K562 (cell line): Measurements from ENCODE around the gene SPG21. TPM values are rescaled to one million over a fixed set of nuclear protein-coding genes. Genes with fewer than 3 reads are reported as not detected.
A peak's percentile ranks its signal among the peaks of the same experiment; 100 is the strongest.

Source experiments
- ATAC-seq: fragments of 200-7000 bp; cut with Tn5 transposase; 3 replicates; pipeline ENCODE4 v1.9.1; 2020; ENCODE audit warnings: moderate library complexity
- BruUV-seq: library from RNA; stranded (reverse); fragments of 400-500 nt; replicated peaks from 2 replicates; lab custom pipeline; 2021; lab: Mats Ljungman, UMichigan
- CTCF ChIA-PET: fragments of 300-600 bp; formaldehyde crosslinking; extraction: SDS; loops from one replicate; lab custom pipeline; 2021; ENCODE audit warnings: low intra/inter-chr PET ratio; lab: Yijun Ruan, JAX
- POLR2A ChIA-PET: fragments of 300-600, 350-650 bp; sonication (Branson Sonifier 250); formaldehyde crosslinking; extraction: SDS; loops from one replicate; lab custom pipeline; 2021; ENCODE audit warnings: antibody characterized with exemption, inconsistent platforms; lab: Yijun Ruan, JAX
- DNase-seq, 4 experiments: peaks; one replicate each; pipeline versions ENCODE4 v3.0.0 to v3.0.0-alpha.2; 2011 to 2018; ENCODE audit warnings: low spot score in 3 of 4, mixed read lengths in 3 of 4; ENCODE audit errors: extremely low read depth in 1 of 4
- FAIRE-seq: peaks from 2 replicates; lab custom pipeline; 2011; peaks lifted over from hg19 to GRCh38; lab: Jason Lieb, UNC
- H2AFZ ChIP-seq: 2 replicates; pipeline ENCODE4 v1.6.0; 2011; ENCODE audit warnings: low read depth, low read length, control low read depth, inconsistent platforms
- H3K27ac ChIP-seq: fragments of 200-600 bp; 3 replicates; pipeline ENCODE4 v1.8.0; 2011; ENCODE audit warnings: low read depth, mild to moderate bottlenecking, control low read depth, inconsistent platforms, low read length, moderate library complexity, mixed read lengths; ENCODE audit errors: extremely low read depth
- H3K27me3 ChIP-seq, 2 experiments: fragments of 300-600 bp in 1 of 2; 2 replicates in 1 of 2; 3 replicates in 1 of 2; pipeline versions ENCODE4 v1.6.0 to v1.8.0; 2011; ENCODE audit warnings: inconsistent platforms in 2 of 2, low read length in 2 of 2, mild to moderate bottlenecking in 1 of 2, mixed read lengths in 1 of 2, moderate library complexity in 1 of 2; ENCODE audit not compliant: control insufficient read depth in 2 of 2, insufficient read depth in 2 of 2
- H3K36me3 ChIP-seq: fragments of 300-600 bp; 3 replicates; pipeline ENCODE4 v1.8.0; 2011; ENCODE audit warnings: mild to moderate bottlenecking, low read length, inconsistent platforms; ENCODE audit not compliant: control insufficient read depth, insufficient read depth
- H3K4me1 ChIP-seq, 2 experiments: fragments of 200-600 bp in 1 of 2; replicated peaks in 1 of 2; 2 replicates in 1 of 2; 3 replicates in 1 of 2; pipeline versions ENCODE4 v1.5.1 to v1.8.0; 2011; ENCODE audit warnings: inconsistent platforms in 2 of 2, low read length in 2 of 2, mild to moderate bottlenecking in 1 of 2, mixed read lengths in 1 of 2, moderate library complexity in 1 of 2; ENCODE audit not compliant: control insufficient read depth in 2 of 2, insufficient read depth in 2 of 2
- H3K4me2 ChIP-seq: 2 replicates; pipeline ENCODE4 v1.6.1; 2011; ENCODE audit warnings: low read length, control low read depth, inconsistent platforms, mixed read lengths; ENCODE audit not compliant: insufficient read depth
- H3K4me3 ChIP-seq: fragments of 200-600 bp; sonication (generic), shearing (Covaris generic); 2 replicates; pipeline ENCODE4 v1.5.1; 2016; ENCODE audit warnings: control low read depth, inconsistent platforms
- H3K79me2 ChIP-seq: fragments of 200-600 bp; 3 replicates; pipeline ENCODE4 v1.8.0; 2011; ENCODE audit warnings: low read length, inconsistent platforms; ENCODE audit not compliant: control insufficient read depth, insufficient read depth
- H3K9ac ChIP-seq, 2 experiments: 2 replicates each; pipeline versions ENCODE4 v1.6.0 to v1.6.1; 2011; ENCODE audit warnings: low read depth in 2 of 2, low read length in 2 of 2, control low read depth in 1 of 2, inconsistent platforms in 1 of 2, mild to moderate bottlenecking in 1 of 2, mixed read lengths in 1 of 2; ENCODE audit not compliant: insufficient read depth in 1 of 2
- H3K9me1 ChIP-seq: one replicate; pipeline ENCODE4 v1.6.0; 2011; ENCODE audit warnings: inconsistent platforms, mild to moderate bottlenecking, low read length, moderate library complexity; ENCODE audit not compliant: control insufficient read depth, insufficient read depth
- H3K9me3 ChIP-seq: replicated peaks from 2 replicates; pipeline ENCODE4 v1.5.1; 2011; ENCODE audit warnings: low read depth, low read length, inconsistent platforms; ENCODE audit not compliant: control insufficient read depth, insufficient read depth
- H4K20me1 ChIP-seq: replicated peaks from 2 replicates; pipeline ENCODE4 v1.6.1; 2011; ENCODE audit warnings: low read length, inconsistent platforms, mixed read lengths; ENCODE audit not compliant: control insufficient read depth, insufficient read depth
- ARID1B ChIP-seq: fragments of 450-650 bp; IDR thresholded peaks from 2 replicates; pipeline ENCODE4 v1.6.1; 2016; ENCODE audit warnings: antibody characterized with exemption, mild to moderate bottlenecking, inconsistent platforms
- ATF3 ChIP-seq, 2 experiments: fragments of 450-650 bp in 1 of 2; sonication (generic) in 1 of 2; formaldehyde crosslinking in 1 of 2; IDR thresholded peaks in 1 of 2; conservative IDR thresholded peaks in 1 of 2; 2 replicates each; pipeline versions ENCODE4 v1.6.1 to v1.8.1; 2016 to 2023; ENCODE audit warnings: mild to moderate bottlenecking in 2 of 2, moderate library complexity in 2 of 2, inconsistent platforms in 1 of 2, missing genetic modification reagents in 1 of 2
- DMBX1 ChIP-seq: fragments of 250-450 bp; sonication (Bioruptor Pico); IDR thresholded peaks from 2 replicates; pipeline ENCODE4 v1.8.0; 2022; ENCODE audit warnings: inconsistent platforms, mild to moderate bottlenecking, moderate library complexity, borderline replicate concordance
- HDAC1 ChIP-seq, 2 experiments: fragments of 450-650 bp; IDR thresholded peaks; 2 replicates each; pipeline ENCODE4 v1.6.1; 2016 to 2017; ENCODE audit warnings: inconsistent platforms in 1 of 2, mild to moderate bottlenecking in 1 of 2, moderate library complexity in 1 of 2
- ILK ChIP-seq: fragments of 450-650 bp; IDR thresholded peaks from 2 replicates; pipeline ENCODE4 v1.6.1; 2016; ENCODE audit warnings: missing genetic modification characterization, low read depth, mild to moderate bottlenecking, missing compliant biosample characterization, moderate library complexity, borderline replicate concordance
- JUN ChIP-seq, 2 experiments: sonication (generic) in 1 of 2; formaldehyde crosslinking in 1 of 2; IDR thresholded peaks; 2 replicates each; pipeline versions ENCODE4 v1.6.1 to v1.8.0; 2012 to 2022; ENCODE audit warnings: borderline replicate concordance in 2 of 2, mild to moderate bottlenecking in 2 of 2, improper control_type of control experiment in 1 of 2, low read depth in 1 of 2, low read length in 1 of 2, missing genetic modification reagents in 1 of 2
- KDM5B ChIP-seq: fragments of 200-600 bp; sonication (generic); IDR thresholded peaks from 2 replicates; pipeline ENCODE4 v1.6.1; 2012; ENCODE audit warnings: low read depth, mild to moderate bottlenecking, moderate library complexity, low read length, control low read depth, inconsistent platforms; ENCODE audit not compliant: insufficient replicate concordance
- KLF10 ChIP-seq: fragments of 250-450 bp; sonication (Bioruptor Pico); IDR thresholded peaks from 2 replicates; pipeline ENCODE4 v1.6.1; 2021; ENCODE audit warnings: matching md5 sums
- NCOA2 ChIP-seq, 2 experiments: fragments of 450-650 bp; IDR thresholded peaks; 2 replicates each; pipeline ENCODE4 v1.6.1; 2018; ENCODE audit warnings: mild to moderate bottlenecking in 2 of 2, moderate library complexity in 1 of 2; ENCODE audit not compliant: partially characterized antibody in 2 of 2
- RBM25 ChIP-seq: fragments of 200-400 bp; formaldehyde crosslinking; IDR thresholded peaks from 2 replicates; pipeline ENCODE4 v1.6.1; 2018; ENCODE audit warnings: low read length, low read depth, moderate library complexity; ENCODE audit not compliant: severe bottlenecking
- SMAD4 ChIP-seq: fragments of 250-450 bp; sonication (Bioruptor Pico); conservative IDR thresholded peaks from 2 replicates; pipeline ENCODE4 v1.8.0; 2021; ENCODE audit warnings: inconsistent platforms, mild to moderate bottlenecking, moderate library complexity
- SMARCA4 ChIP-seq: fragments of 450-650 bp; IDR thresholded peaks from 2 replicates; pipeline ENCODE4 v1.6.1; 2016
- THAP7 ChIP-seq: fragments of 250-450 bp; sonication (Bioruptor Pico); IDR thresholded peaks from 2 replicates; pipeline ENCODE4 v1.5.0; 2021
- THRB ChIP-seq: fragments of 450-650 bp; formaldehyde crosslinking; conservative IDR thresholded peaks from 2 replicates; pipeline ENCODE4 v1.4.0; 2022; ENCODE audit warnings: mild to moderate bottlenecking, missing genetic modification characterization
- YBX1 ChIP-seq: fragments of 450-650 bp; IDR thresholded peaks from 2 replicates; pipeline ENCODE4 v1.7.1; 2016; ENCODE audit warnings: mild to moderate bottlenecking
- ZEB2 ChIP-seq: fragments of 450-650 bp; IDR thresholded peaks from 2 replicates; pipeline ENCODE4 v1.6.1; 2016
- WGBS: fragments of 100-300 bp; shearing (Covaris generic); methylation state at CpG from one replicate; pipeline ENCODE4 v1.1.6; 2016; ENCODE audit warnings: low coverage, mixed read lengths; ENCODE audit not compliant: insufficient coverage; ENCODE audit errors: missing lambda C conversion rate; 5-methylcytosine and 5-hydroxymethylcytosine counted together
- in situ Hi-C: fragments of 300-500 bp; cut with MboI; formaldehyde crosslinking; loops from 4 replicates; pipeline ENCODE4 v1.15.0; 2018; ENCODE audit warnings: inconsistent platforms, mixed read lengths
- intact Hi-C: fragments of 100-400 bp; cut with micrococcal nuclease; formaldehyde crosslinking; loops from 2 replicates; pipeline ENCODE4 v1.14.2; 2022
- polyA plus RNA-seq, 8 experiments: library from polyadenylated mRNA; depleted of rRNA in 4 of 8; stranded (reverse) in 5 of 8; unstranded in 3 of 8; fragments of >200 nt; fragmentation: Nextera tagmentation in 2 of 8; fragmentation: Illumina TruSeq in 1 of 8; extraction: Ambion mirVana in 2 of 8; extraction: Trizol in 1 of 8; gene quantifications; 2 replicates each; pipeline versions ENCODE4 v1.2.1 to v1.2.3, GENCODE V29; 2011 to 2014; ENCODE audit warnings: inconsistent platforms in 1 of 8, missing spikeins in 1 of 8
- total RNA-seq, 7 experiments: library from RNA; depleted of rRNA in 6 of 7; stranded (reverse); fragments of >200 nt in 6 of 7; fragmentation: Illumina TruSeq in 2 of 7; extraction: Trizol in 2 of 7; gene quantifications; 2 replicates each; pipeline versions ENCODE4 v1.2.1 to v1.2.3, GENCODE V29; 2011 to 2021; ENCODE audit warnings: low replicate concordance in 1 of 7
- TF ChIP-seq, protein P1 (sequence below): fragments of 250-450 bp; sonication (Bioruptor Pico); IDR thresholded peaks from 2 replicates; pipeline ENCODE4 v1.5.0; 2020; ENCODE audit warnings: mild to moderate bottlenecking, borderline replicate concordance

SPG21 gene
- total and polyA plus RNA-seq, 9 of the 15 experiments (the other 6 are each of a cell fraction or from before 2014, with no cell fraction given) = 22.8 to 98.8 (median 65.1) TPM

GRCh38 chr15:64938192-64938591 is 51.5 kb downstream of the SPG21 start:
- no peak overlapping the region for H3K4me3 ChIP-seq
- no peaks in the 10 kb centered on the region for H3K36me3 ChIP-seq
- H3K4me2 ChIP-seq = no peak overlapping the region
- ATAC-seq (peak; percentile 37; the same call in 1 of the 3 replicates), FAIRE-seq (peak; percentile 32), DNase-seq (no peak)
- no peak overlapping the region for H3K9ac ChIP-seq
- 0% methylated on average over 3 of the region's 3 CpGs for WGBS
- peaks cover 0 to 5% of the 10 kb centered on the region in 2 experiments; a peak in 2 of 5 replicates for H3K27me3 ChIP-seq
- no peak overlapping the region for H3K27ac ChIP-seq
- H4K20me1 ChIP-seq = no peaks in the 10 kb centered on the region
- ChIA-PET CTCF (no interaction called here), POLR2A (interaction anchor here (0.6 to 1.0 kb wide), 2 partner anchors 10 to 16 kb away, joined by 3 to 4 read pairs; no protein-coding TSS in a partner anchor)
- intact Hi-C loops = no loop called here
- H2AFZ ChIP-seq = no peak overlapping the region
- no peaks in the 10 kb centered on the region for H3K9me3 ChIP-seq
- in situ Hi-C loops = no loop called here
- BruUV-seq = no TSS peak
- no peaks in the 10 kb centered on the region for H3K9me1 ChIP-seq
- peaks cover 0 to 3% of the 10 kb centered on the region in 2 experiments; a peak in 1 of 5 replicates for H3K4me1 ChIP-seq
- H3K79me2 ChIP-seq = no peaks in the 10 kb centered on the region
- TF ChIP-seq ILK (no peak), YBX1 (no peak), THAP7 (CRISPR knock-in tag) (no peak), KDM5B (no peak), ATF3 (IDR thresholded peaks at IDR 0.05) (peak; percentile 83; the same call in 1 of the 2 replicates), ATF3 (CRISPR knock-in tag; conservative IDR thresholded peaks at IDR 0.05) (no peak), RBM25 (no peak), HDAC1 (IDR thresholded peaks at IDR 0.05) (no peak), SMARCA4 (peak; percentile 42; the same call in 1 of the 2 replicates), KLF10 (no peak), NCOA2 (IDR thresholded peaks at IDR 0.05; ENCODE audit: partially characterized antibody in 2 of 2) (no peak), ZEB2 (peak; percentile 92), DMBX1 (CRISPR knock-in tag) (peak; percentile 36; the same call in 1 of the 2 replicates), SMAD4 (0 out of 2 replicates have a peak, but pooled peaks have one; percentile 40), ARID1B (peak; percentile 71), THRB (no peak), JUN (IDR thresholded peaks at IDR 0.05; ENCODE audit: borderline replicate concordance, low read depth, low read length) (peak; percentile 48; the same call in 1 of the 2 replicates), JUN (CRISPR knock-in tag; IDR thresholded peaks at IDR 0.05; ENCODE audit: borderline replicate concordance) (no peak)
- TF ChIP-seq, protein P1, sequence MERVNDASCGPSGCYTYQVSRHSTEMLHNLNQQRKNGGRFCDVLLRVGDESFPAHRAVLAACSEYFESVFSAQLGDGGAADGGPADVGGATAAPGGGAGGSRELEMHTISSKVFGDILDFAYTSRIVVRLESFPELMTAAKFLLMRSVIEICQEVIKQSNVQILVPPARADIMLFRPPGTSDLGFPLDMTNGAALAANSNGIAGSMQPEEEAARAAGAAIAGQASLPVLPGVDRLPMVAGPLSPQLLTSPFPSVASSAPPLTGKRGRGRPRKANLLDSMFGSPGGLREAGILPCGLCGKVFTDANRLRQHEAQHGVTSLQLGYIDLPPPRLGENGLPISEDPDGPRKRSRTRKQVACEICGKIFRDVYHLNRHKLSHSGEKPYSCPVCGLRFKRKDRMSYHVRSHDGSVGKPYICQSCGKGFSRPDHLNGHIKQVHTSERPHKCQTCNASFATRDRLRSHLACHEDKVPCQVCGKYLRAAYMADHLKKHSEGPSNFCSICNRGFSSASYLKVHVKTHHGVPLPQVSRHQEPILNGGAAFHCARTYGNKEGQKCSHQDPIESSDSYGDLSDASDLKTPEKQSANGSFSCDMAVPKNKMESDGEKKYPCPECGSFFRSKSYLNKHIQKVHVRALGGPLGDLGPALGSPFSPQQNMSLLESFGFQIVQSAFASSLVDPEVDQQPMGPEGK (CRISPR knock-in tag) = no peak
